ENCODE data around the gene MCRIP2.
A peak's percentile ranks its signal among the peaks of the same experiment; 100 is the strongest.

The MCRIP2 gene

DNA sequence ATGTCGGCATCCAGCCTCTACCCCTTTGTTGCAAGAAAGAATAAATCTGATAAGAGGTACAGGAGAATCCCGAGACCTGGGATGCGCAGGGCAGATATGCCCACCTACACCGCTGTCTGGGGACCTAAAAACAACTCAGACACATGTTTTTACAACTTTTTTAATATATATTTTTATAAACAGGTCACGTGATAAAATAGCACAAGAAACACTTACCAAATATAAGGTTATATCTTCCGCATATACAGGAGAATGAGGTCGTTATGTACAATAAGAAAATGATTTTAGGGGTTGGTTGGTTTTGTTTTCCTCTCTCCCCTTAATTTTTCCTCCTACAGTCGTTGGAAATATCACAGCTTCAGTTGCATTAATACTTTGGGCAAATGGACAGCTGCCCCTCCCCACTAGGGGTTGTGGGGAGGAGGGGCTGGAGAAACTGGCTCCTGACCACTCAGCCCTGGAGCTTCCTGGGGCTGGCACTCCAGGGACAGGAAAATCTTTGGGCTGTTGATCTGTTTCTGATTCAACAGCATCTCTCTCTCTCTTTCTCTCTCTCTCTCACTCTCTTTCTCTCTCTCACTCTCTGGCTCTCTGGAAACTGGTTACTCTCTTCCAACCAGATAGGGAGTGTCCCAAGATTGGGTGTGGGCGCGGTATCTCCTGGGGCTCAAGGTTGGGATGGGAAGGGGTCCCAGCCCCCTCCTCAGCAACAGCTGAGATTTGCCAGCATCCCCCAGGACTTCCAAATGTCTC lies 50.9 kb downstream of the MCRIP2 start:
- H3K4me3 Mint-ChIP-seq: peak overlapping the region; percentile 22
- peaks cover 10% of the 10 kb centered on the region for H3K27me3 Mint-ChIP-seq
- H3K9me3 Mint-ChIP-seq: peaks cover 5% of the 10 kb centered on the region
- H3K27ac Mint-ChIP-seq (ENCODE audit: low read depth): no peak overlapping the region
- ATAC-seq (replicated peaks; ENCODE audit: extremely low read depth, poor library complexity, severe bottlenecking) (no peak), DNase-seq (ENCODE audit: low spot score in 2 of 2) (no peak)
- peaks cover 20% of the 10 kb centered on the region for H3K4me1 Mint-ChIP-seq
- H3K36me3 Mint-ChIP-seq (ENCODE audit: insufficient read depth): peaks cover 12% of the 10 kb centered on the region

DNA sequence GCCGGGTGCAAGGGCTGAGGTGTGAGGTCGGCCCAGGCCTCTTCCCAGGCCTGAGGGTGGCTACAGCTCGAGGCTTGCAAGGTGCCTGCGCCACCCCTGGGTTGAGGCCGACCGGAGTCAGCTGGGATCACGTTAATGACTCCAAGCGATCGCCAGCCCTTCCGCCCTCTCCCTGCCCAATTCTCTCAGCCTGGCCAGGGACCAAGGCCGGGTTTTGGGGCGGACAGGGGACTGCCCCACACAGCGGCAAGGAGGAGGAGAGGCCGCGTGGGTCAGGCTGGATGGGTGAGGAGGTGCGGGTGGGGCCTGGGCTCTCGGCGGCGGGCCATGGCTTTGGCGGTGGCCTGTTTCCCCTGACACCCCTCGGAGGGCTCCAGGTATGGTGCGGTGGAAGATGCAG lies 51.7 kb downstream of the MCRIP2 start:
- ATAC-seq (replicated peaks; ENCODE audit: extremely low read depth, poor library complexity, severe bottlenecking): no peak
- Mint-ChIP-seq H3K4me1 (peaks cover 20% of the 10 kb centered on the region), H3K27ac (ENCODE audit: low read depth) (no peak overlapping the region)

DNA sequence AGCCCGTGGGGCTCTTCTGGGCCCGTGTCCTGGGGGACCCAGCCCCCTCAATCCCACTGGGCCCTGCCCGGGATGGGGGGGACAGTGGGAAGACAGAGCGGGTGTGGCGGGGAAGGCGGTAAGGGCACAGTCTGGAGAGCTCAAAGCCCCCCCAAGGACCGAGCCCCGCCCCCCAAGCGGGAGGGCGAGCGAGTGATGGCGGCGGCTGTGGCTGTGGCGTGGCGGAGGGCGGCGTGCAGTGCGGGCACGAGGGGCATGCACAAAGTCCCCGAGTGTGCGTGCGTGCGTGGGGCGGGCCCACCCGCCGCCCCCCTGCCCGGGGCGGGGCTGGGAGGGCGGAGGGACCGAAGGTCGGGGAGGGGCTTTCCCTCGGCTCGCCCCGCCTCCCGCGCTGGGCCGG lies 52.1 kb downstream of the MCRIP2 start:
- peaks cover 12% of the 10 kb centered on the region for H3K36me3 Mint-ChIP-seq (ENCODE audit: insufficient read depth)
- H3K27ac Mint-ChIP-seq (ENCODE audit: low read depth): no peak overlapping the region
- DNase-seq (ENCODE audit: low spot score in 2 of 2): no peak
- H3K9me3 Mint-ChIP-seq: peaks cover 5% of the 10 kb centered on the region
- H3K27me3 Mint-ChIP-seq: peaks cover 10% of the 10 kb centered on the region
- H3K4me1 Mint-ChIP-seq: peaks cover 20% of the 10 kb centered on the region
- H3K4me3 Mint-ChIP-seq: peak overlapping the region; percentile 70
- ATAC-seq (replicated peaks; ENCODE audit: extremely low read depth, poor library complexity, severe bottlenecking): no peak

More for the DNA sequence above, 51.7 kb downstream of the MCRIP2 start:
- DNase-seq (ENCODE audit: low spot score in 2 of 2): no peak
- Mint-ChIP-seq H3K4me3 (peak overlapping the region; percentile 22), H3K9me3 (peaks cover 5% of the 10 kb centered on the region), H3K36me3 (ENCODE audit: insufficient read depth) (peaks cover 12% of the 10 kb centered on the region), H3K27me3 (peaks cover 10% of the 10 kb centered on the region)

DNA sequence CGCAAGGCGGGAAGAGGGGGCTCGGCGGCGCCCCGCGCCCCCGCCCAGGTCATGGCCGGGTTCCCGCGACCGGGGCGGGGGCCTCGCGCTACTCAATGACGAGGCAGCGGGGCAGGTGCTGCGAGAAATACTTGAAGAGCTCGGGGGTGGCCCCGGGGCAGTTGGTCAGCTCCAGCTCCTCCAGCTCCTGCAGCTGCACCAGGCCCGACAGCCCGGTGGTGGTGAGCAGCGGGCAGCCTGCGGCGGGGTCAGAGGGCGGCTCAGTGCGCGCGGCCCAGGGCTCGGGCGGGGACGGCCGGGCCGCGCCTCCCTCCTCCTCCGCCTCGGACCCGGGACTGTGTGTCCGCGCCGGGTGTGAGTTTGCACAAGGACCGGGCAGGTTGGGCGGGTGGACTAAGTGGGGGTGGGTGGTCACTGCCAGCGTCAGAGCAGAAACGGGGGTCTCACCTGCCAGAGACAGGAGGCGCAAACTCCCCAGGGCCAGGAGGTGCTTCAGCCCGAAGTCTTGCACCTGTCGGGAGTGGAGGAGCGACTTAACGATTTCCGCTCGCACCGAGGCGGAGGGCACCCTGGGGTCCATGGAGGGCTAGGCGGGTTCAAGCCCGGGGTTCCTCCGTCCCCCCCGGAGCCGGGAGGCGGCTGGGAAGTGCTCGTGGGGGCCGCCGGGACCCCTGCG lies 52.7 kb downstream of the MCRIP2 start:
- no peak overlapping the region for H3K27ac Mint-ChIP-seq (ENCODE audit: low read depth)
- ATAC-seq (replicated peaks; ENCODE audit: extremely low read depth, poor library complexity, severe bottlenecking): no peak

DNA sequence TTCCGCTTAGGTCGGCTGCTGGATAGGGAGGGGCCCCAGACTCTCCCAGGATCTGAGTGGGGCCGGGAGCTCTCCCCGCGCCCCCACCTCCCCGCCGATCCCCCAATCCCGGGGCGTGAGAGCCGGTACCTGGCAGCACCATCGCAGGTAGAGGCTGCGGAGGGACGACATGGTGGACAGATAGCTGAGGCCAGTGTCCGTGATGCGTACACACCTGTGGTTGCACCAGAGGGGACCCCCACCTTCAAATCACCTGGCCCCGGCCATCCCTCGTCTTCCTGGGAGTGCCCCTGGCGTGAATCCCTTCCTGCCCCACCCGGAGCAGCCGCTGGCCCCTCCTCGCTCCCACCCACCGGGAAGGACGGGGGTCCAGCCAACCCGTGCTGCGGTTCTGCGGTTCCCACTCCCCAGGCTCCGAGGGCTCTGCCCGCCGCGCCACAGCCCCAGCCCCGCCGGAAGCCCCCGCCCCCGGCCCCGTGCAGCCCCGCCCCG lies 53.3 kb downstream of the MCRIP2 start:
- H3K27ac Mint-ChIP-seq (ENCODE audit: low read depth): no peak overlapping the region
- H3K4me3 Mint-ChIP-seq: peak overlapping the region; percentile 70
- peaks cover 10% of the 10 kb centered on the region for H3K27me3 Mint-ChIP-seq
- DNase-seq (ENCODE audit: low spot score in 2 of 2): no peak
- H3K36me3 Mint-ChIP-seq (ENCODE audit: insufficient read depth): peaks cover 12% of the 10 kb centered on the region
- H3K4me1 Mint-ChIP-seq: peaks cover 20% of the 10 kb centered on the region
- no peak for ATAC-seq (replicated peaks; ENCODE audit: extremely low read depth, poor library complexity, severe bottlenecking)
- peaks cover 5% of the 10 kb centered on the region for H3K9me3 Mint-ChIP-seq

More for the DNA sequence above, 52.7 kb downstream of the MCRIP2 start:
- Mint-ChIP-seq H3K4me1 (peaks cover 20% of the 10 kb centered on the region), H3K27me3 (peaks cover 10% of the 10 kb centered on the region), H3K36me3 (ENCODE audit: insufficient read depth) (peaks cover 12% of the 10 kb centered on the region), H3K4me3 (peak overlapping the region; percentile 70), H3K9me3 (peaks cover 5% of the 10 kb centered on the region)
- no peak for DNase-seq (ENCODE audit: low spot score in 2 of 2)

DNA sequence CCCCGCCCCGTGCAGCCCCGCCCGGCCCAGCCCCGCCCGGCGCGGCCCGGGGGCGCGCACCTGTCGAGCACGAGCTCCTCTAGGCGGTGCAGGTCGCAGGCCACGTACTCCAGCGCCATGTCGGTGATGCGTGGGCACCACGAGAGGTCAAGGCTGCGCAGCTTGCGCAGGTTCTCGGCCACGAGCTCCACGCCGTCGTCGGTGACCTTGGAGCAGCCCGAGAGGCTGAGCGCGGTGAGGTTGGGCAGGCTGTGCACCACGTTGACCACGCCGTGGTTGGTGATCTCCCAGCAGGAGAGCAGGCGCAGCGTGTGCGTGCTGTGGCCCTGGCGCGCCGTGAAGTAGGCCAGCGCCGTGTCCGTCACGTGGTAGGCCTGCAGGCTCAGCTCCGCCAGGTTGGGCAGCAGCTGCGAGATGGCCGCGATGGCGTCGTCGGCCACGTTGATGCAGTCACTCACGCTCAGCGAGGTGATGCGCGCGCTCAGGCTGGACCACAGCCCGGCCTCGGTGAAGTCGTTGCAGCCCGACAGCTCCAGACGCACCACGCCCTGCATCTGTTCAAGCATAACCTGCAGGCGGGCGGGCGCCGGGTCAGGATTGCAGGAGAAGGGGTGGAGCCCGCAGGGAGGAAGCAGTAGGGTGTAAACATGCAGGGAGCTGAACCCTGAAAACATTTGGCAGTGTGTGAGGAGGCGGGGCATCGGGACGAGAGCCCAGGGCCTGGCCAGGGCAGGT lies 53.9 kb downstream of the MCRIP2 start:
- Mint-ChIP-seq H3K9me3 (peaks cover 5% of the 10 kb centered on the region), H3K4me3 (peak overlapping the region; percentile 70), H3K4me1 (peaks cover 20% of the 10 kb centered on the region), H3K27ac (ENCODE audit: low read depth) (no peak overlapping the region), H3K36me3 (ENCODE audit: insufficient read depth) (peaks cover 10% of the 10 kb centered on the region), H3K27me3 (peaks cover 10% of the 10 kb centered on the region)
- DNase-seq (ENCODE audit: low spot score in 2 of 2): peak in 1 of 2 donors; percentile 34
- peak; percentile 60 for ATAC-seq (replicated peaks; ENCODE audit: extremely low read depth, poor library complexity, severe bottlenecking)
